ENCODE results near the gene STAM. TPM values are rescaled to one million over a fixed set of nuclear protein-coding genes. Genes with fewer than 3 reads are reported as not detected.

Gene STAM
- total and polyA plus RNA-seq, 10 of the 15 experiments (the other 5 are each of a cell fraction or from before 2014, with no cell fraction given), result 8.8 to 15.9 (median 14.4) TPM

- no peak for TF ChIP-seq E2F8 (IDR thresholded peaks at IDR 0.05; ENCODE audit: low read depth, partially characterized antibody)
- TF ChIP-seq NRF1 (conservative IDR thresholded peaks at IDR 0.05; ENCODE audit: low read depth, low read length), result no peak
- no peak for TF ChIP-seq ZNF687 (IDR thresholded peaks at IDR 0.05)
- no peak for TF ChIP-seq KLF5 (IDR thresholded peaks at IDR 0.05; ENCODE audit: partially characterized antibody)
- no peak for TF ChIP-seq MEF2B (IDR thresholded peaks at IDR 0.05; ENCODE audit: partially characterized antibody, poor library complexity, severe bottlenecking)
- TF ChIP-seq PRDM15 (CRISPR knock-in tag; IDR thresholded peaks at IDR 0.05), result no peak
Measured at GRCh38 chr10:17735166-17735941, 91.4 kb downstream of the STAM start (continued).
